22Rv1 (cell line): ENCODE results near the gene TCP1.

Source experiments
- CTCF ChIP-seq: fragments of 450-650 bp; IDR thresholded peaks from 2 replicates; pipeline ENCODE4 v1.5.1; 2017; ENCODE audit warnings: mild to moderate bottlenecking
- ZFX ChIP-seq: fragments of 450-650 bp; IDR thresholded peaks from 2 replicates; pipeline ENCODE4 v1.6.1; 2017; ENCODE audit warnings: antibody characterized with exemption, borderline replicate concordance

- no peak for TF ChIP-seq CTCF
- no peak for TF ChIP-seq ZFX
Measured at GRCh38 chr6:159758031-159759001, 31.1 kb downstream of the TCP1 start.
